NCI-H2107 treated with DMSO at 0.1 percent for 48 hours (cell line): ENCODE data around the gene TRABD2B.

Experiments
- DNase-seq: peaks from one replicate; lab custom pipeline; 2025; ENCODE audit not compliant: unreplicated experiment; lab: John Stamatoyannopoulos, UW

Gene TRABD2B

DNA sequence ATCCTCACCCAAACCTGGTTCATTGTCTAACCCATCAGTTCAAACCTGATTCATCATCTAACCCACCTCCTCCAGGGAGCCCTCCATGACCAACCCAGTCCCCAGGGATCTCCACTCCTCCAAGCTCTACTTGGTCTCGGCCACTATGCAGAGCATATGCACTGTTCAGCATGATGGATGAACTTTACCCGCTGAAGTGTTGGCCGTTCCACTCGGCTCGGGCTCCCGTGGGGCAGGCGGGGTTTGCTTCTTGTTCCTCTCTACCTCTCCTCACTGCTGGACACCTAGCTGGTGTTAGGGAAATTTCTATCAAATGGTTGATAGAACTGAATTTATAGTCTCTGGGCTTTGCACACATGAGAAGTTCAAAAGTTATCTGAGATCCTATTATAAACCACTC is 111.0 kb downstream of the TRABD2B start:
- DNase-seq: no peak

DNA sequence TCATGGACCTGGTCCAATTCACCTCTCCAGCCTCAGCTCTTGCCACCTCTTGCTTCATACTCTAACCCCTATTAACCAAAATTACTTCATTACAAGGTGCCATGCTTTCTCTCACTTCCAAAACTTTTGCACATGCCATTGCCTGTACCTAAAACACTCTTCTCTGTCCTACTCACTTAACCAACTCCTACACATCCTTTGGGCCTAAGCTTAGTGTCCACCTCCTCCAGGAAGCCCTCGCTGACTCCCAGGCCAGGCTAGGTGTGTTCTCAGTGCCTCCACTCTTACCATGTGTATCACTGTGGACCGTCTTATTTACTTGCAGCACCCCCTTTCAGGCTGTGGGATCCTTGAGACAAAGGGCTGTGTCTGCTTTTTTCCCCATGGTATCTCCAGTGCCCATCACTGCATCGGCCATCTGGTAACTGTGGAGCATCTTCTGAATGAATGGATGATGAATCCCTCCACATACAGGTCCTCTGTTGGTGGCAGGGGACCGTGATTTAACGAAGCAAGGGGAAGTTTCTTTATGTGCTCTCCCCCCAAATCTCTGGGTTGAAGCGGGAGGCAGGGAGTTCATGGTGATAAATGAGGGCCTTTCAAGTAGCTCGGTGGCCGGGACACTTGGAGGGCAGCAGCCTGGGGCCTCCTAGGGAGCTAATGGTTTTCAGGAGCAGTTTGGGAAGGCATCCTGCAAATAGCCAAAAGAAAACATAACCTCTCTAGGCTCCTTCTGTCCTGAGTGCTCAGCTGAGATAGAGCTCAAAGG is 111.9 kb downstream of the TRABD2B start:
- DNase-seq: no peak

DNA sequence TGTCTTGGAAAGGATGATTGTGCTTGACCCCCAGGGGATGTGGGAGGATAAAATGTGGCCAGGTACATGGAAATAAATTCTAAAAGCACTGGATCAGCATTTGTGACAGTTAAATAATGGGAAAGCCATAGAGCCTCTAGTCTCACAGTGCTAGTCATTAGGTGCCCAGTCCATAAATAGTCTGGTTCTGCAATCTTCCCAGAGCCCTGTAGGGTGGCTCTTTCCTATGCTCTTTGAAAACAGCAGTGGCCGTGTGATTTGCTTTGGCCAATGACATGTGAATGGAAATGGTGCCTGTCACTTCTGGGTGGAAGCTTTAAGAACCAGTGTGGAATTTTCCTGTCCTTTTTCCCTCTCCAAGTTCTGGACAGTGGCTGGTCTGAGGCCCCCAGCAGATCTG is 113.2 kb downstream of the TRABD2B start:
- DNase-seq: no peak

DNA sequence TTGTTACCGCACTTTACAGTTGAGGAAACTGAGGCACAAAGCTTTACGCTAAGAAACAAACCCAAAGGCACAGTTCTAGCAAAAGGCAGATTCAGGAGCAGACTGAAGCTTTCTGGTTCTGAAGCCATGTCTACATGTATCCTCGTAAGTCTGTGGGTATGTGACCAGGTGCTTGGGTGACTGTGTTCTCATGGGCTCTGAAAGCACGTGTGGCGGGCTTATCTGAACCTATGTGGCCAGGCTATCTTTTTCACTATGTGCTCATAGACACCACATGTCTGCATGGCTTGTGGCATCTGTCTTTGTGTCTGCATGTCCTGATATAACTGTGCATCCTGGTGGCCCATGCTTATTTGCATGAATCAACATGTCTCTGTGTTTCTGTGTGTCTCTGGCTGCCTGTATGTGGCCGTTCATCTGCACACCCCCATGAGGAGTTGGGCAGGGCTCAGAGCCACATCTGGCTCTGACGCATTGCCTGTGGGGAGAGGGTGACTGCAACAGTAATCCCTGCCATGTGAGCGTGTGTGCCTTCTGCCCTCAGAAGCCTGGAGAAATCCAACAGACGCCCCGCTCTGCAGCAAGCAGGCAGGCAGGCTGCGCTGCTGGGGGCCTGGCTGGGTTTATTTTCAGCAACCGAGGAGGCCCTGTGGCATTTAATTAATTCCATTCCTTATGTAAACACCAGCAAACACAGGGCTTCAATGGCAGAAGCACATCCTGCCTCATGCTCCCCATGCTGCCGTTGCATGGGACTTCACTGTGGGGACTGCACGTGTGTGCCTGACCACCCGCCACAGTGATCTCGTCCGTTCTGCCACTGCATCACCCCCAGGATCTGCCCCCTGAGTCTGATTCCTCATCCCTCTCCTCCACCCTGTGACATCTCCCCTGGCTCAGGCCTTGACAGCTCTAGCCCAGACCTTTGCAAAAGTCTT is 115.4 kb downstream of the TRABD2B start:
- DNase-seq: no peak

DNA sequence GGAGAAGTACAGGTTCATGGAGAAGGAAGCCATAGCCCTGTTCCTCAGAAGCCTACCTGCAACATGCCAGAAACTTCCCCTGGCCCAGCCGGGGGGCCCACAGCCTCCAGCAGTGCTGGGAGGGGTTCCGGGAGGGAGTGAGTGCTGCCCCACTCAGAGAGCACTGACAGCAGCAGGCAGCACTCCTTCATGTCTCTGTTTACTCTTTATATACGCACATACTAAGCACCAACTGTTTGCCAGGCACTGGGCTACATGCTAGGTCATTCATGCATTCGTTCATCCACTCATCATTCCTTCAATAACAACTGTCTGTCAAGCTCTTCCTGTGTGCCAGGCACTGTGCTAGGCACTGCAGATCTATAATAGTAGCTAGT is 120.6 kb downstream of the TRABD2B start:
- no peak for DNase-seq

DNA sequence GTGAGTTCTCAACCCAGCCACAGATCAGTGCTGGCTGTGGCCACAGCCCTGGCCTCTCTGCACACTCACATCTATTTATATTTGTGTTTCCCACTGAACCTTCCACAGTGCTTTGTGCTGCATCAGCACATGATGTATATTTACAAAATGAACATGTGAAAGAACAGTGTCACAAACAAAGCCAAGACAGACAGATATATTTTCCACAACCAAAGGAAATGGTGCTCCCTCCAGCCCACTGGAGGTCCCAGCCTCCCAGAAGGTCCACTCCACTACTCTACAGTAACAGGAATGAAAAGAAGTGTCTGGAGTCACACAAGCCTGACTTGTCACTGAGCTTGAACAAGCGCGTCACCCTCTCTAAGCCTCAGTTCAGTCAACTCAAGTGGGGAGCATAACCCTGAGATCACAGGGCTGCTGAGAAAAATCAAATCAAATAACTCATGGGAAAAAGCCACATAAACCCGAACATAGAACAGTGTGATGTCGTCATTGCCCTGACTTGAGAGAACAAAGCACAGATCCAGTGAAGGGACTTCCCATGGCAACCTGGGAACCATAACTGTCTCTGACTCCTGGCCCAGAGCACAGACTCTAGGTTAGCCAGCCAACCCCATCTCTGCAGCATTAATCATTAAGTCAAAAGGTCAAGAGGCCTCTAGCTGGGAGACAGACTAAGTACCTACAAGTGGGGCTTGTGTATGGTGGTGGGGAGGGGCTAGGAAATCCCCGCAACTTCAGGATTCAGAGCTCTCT is 121.2 kb downstream of the TRABD2B start:
- no peak for DNase-seq

DNA sequence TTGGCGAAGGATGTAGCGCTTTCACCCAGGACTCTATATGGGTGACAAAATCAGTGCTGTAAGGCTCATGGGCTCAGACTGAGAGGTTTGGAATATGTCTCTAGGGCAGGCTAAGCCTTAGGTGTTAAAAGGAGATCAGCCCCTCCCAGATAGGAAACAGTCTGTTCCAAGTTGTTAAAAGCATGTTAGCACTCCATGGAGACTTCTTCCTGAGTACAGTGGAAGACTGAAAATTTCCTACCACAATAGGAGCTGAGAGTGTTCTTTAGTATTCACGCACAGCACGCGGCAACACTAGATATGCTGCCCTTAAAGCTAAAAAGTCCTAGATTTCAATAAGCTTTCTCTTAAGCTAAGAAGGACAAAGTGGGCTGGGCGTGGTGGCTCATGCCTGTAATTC is 122.1 kb downstream of the TRABD2B start:
- DNase-seq: no peak

DNA sequence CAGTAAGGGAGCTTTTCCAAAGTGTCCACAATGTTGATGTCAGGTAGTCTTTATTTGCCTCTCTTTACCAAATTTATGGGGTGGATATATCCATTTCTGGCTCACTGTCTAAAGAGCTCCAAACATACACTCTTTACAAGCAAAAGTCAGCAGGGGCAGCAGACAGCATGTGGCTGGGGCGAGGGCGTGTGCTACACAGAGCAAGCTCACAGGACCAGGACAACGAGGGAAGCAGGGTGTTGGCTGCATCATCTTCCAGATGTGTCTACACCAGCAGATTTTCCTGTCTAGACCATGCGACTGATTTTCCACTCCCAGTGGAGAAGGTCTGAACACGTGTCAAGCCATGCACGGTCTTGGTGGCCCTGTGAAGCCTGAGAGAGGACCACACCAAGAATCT is 123.8 kb downstream of the TRABD2B start:
- no peak for DNase-seq

DNA sequence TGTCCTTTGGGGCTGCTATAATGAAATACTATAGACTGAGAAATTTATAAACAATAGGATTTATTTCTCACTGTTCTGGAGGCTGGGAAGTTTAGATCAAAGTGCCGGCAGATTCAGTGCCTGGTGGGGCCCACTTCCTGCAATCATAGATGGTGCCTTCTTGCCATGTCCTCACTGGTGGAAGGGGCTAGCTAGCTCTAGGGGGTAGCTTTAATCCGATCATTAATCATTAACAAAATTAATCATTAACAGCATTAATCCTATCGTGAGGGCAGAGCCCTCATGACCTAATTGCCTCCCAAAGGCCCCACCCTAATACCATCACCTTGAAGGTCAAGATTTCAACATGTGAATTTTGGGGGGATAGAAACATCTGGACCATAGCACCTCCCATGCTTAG is 124.3 kb downstream of the TRABD2B start:
- DNase-seq: no peak

DNA sequence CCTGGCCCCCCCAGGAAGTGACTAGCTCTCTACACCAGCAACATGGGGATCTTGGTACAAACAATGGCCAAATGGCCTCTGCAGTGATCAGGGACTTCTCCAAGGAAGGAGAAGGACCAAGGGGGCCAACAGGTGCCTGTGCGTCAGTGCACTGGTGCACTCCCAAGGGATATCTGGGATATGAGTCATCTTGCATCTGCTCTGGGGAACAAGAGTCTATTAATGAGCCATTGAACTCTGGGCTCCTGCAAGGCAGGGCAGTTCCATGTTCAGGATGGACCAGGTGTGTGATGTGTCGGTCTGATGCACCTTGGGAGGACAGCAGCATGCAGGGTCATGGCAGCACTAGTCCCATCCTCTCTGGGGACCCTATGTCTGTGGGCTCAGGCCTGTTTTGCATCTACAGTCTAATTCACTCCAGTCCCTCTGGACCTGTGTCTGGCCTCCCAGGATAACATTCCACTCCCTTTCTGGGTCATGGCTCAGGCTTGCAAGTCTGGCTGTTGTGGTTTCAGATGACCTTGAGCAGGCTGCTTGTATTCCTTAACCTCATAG is 125.3 kb downstream of the TRABD2B start:
- no peak for DNase-seq

DNA sequence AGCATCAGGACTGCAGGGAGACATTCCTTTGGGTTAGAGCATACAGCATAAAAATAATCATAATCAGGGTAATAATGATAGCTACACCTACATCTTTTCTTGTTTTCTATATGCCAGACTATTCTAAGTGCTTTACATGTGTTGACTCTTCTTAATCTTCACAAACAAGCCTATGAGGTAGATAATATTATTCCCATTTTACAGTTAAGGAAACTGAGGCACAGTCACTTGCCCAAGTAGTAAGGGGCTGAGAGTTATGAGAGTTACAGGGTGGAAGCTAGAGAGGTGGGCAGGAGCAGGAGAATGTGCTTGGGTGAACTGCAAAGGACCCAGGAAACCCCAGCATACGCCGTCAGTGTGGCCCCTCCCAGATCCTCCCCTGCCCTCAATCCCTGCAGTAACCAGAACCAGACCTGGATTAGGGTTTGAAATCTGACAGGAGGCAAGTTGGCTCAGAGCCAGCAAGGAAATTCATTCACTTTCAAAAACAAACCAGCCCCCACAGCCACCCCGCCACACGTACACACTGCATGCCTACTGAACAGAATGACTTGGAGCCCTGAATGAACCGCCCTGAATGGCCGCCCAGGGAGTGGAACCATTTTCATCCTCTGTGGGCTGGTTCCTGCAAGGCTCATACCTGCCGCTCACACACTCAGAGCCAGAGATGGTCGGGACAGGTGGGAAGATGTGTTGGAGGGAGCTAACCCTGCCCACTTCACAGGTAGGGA is 126.1 kb downstream of the TRABD2B start:
- no peak for DNase-seq

DNA sequence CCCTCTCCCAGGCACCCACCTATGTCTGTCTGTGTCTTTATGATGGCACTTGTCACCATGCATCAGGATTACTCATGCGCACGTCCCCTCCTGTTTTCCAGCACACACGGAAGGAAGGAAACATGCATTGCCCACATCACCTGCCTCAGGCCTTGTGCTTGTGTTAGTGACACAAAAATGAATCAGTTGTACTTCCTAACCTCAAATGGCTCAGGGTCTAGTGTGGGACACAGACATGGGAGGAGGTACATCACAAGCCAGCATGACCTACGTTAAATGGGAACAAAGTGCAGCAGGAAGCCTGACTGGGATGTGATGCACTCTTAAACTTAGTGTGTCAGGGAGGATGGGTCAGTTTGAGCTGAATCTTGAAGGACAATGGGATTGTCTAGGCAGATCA is 126.7 kb downstream of the TRABD2B start:
- DNase-seq: no peak

DNA sequence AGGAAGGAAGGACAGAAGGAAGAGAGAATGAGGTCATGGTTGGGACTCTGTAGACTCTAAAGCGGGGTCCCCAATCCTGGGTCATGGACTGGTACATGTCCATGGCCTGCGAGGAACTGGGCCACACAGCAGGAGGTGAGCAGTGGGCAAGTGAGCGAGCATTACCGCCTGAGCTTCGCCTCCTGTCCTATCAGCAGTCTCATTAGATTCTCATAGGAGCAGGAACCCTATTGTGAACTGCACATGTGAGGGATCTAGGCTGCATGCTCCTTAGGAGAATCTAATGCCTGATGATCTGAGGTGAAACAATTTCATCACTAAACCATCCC is 128.9 kb downstream of the TRABD2B start:
- DNase-seq: no peak

DNA sequence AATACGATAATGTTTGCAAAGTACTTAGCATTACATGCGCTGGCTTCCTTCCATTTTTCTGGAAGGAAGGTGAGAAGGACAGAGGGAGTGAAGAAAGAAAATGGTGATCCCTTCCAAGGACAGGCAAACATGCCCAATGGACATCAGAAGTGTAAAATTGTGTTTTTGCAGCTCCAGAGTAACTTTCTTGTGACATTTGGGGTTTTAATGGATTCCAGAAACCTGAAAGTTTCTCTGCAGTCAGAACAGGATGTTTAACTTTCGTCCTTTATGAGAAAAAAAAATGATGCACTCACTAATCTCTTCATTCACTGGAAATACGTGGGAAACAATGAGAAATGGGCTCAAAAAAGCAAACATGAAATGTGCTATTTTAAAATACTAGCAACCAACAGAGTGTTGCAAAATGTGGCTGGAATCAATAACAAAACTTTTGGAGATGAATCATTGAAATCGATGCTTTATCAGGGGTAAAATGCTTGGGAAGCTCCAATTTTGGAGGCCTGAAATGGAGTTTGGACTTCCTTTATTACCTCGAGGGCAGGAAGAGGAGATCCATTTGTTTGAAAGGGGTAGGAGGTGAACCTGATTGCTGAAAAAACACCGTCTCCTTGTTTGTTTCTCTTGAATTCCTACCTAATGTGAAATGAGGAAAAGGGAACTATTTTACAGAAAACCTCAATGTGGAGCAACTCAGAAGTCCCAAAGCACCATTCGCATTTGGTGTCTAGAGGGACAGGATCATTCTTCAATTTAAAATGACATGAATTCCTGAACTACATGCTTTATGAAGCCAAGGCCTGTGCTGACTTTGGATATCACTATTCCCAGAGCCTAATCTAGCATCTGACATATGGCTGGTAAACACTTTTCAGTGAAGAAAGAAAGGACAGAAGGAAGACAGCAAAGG is 129.5 kb downstream of the TRABD2B start:
- DNase-seq: no peak

DNA sequence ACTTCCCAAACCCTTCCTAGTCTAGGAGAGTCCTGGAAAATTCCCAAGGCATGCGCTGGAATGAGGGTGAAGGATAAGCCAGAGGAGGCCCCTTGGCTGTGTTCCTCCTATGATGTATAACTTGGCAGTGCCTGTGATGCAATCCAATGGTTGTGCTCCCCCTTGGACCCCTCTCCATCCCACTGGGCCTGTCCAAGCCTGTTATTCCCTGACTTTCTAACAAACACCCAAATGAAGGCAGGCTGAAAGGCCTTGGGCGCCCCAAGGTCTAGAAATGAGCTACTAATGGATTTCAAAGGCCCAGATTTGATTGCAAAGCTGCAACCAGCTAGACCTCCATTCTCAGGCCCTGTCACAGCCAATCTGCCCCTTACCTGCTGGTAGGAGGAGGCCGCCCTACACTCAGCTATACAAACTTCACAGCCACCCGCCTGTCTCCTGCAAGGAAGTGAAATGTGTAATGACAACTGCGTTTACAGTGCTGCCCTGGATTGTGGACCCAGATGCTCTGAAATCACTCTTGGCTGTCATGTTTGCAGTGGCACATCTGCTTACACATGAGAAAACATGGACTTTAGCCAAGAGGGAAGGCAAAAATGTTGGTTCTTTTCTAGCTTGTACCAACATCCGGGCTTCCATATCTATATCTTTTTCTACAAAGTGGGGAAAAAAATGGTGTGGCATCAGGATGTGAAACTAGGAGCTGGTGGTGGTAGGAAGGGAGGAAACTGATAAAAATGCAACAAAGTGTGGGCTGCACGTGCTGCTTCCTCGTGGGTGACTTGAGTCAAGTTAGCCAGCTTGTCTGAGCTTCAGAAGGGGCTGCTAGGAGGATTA is 130.4 kb downstream of the TRABD2B start:
- DNase-seq: no peak

DNA sequence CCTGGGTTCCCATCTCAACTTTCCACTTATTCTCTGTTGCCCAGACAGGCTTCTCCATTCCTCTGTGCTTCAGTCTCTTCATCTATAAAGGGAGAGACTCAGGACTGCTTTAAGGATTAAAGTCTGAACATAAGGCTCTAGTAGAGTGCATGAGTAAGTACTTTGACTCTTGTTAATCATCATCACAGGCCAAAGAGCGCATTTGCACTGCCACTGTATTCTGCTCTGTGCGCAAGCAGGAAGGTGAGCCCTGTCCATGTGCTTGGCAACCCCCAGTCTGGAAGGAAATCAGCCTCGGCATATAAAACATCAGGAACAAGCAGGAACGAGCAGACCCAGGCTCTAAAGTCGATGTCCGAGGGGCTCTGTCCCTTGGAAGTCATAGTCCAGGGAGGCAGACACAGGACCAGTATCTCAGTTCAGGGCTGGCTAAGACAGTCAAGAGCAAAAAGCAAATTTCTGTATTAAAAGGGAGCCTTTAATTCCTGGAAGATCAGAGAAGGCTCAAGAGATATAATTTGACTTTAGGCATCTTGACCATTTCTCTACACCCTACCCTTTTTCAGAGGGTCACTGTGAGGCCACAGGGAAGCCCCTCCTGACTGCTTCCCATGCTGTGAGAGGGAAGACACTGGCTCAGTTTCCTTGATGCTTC is 131.2 kb downstream of the TRABD2B start:
- no peak for DNase-seq

DNA sequence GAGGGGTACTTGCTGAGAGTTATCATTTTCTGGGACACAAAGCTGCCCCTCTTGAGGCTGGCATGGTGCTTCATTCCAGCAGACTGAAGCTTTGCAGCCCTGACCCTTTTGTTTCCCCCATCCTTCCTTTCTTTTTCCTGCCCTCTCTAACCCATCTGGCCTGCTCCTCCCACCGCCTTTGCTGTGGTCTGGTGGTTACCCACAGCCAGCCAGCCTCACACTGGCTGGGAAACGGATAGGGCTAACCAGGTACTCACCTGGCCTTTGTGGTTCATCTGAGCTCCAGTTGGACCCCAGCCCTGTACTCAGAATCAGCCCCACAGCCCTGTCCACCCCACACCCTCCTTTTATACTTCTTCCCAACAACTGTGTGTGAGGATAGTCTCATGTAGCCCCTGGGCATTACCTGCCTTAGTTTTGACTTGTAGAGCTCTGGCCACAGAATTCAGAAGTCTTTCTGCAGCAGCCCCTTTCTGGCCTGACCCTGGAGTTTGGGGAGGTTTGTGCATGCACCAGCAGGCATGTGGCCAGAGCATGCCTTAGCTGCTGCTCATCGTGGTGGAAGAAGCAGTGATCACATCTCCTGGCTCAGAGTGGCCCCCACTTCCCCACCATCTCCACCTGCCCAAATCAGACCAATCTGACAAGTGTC is 138.0 kb downstream of the TRABD2B start:
- DNase-seq: no peak

DNA sequence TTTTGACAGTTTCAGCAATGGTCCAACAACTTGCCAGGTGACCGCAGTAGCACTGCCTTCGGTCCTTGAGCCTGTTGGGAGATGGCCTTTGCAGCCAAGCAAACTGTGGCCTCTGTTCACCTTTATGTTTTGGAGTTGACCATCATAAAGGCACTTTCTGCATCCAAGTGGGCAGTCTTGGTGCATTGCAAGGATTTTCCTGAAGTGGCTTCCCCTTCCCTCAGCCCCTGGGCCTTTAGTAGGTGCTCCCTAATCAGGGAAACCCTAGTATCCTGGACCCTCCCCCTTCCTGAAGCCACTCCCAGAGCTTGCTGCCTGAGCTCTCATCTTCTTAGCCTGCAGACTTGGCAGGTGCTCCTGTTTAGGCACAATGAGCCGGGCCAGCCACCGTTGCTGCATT is 140.2 kb downstream of the TRABD2B start:
- no peak for DNase-seq
